NOMO-1 treated with dmso at 0.1 percent for 144 hours (cell line): Measurements from ENCODE around the gene PEX11B.
"Not testable (repeated sequence)": the region's sequence is repeated elsewhere in the genome, so short reads cannot be mapped to it uniquely, and the experiment has no call there.

Experiments used
- DNase-seq: peaks from one replicate; lab custom pipeline; 2025; ENCODE audit not compliant: unreplicated experiment; lab: John Stamatoyannopoulos, UW

Gene PEX11B

GRCh38 chr1:145953861-145954260, 35.3 kb upstream of the PEX11B start:
- DNase-seq, result no peak

DNA sequence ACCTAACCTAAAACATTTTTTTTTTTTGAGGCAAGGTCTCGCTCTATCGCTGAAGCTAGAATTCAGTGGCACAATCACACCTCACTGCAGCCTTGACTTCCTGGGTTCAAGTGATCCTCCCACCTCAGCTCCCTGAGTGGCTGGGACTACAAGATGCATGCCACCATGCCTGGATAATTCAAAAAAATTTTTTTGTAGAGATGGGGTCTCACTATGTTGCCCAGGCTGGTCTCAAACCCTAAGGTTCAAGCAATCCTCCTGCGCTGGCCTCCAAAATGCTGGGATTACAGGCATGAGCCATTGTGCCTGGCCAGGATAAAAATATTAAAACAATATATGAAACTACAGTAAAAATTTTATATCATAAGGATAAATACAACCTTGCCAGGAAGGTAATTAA, 34.4 kb upstream of the PEX11B start:
- DNase-seq, result no peak

DNA sequence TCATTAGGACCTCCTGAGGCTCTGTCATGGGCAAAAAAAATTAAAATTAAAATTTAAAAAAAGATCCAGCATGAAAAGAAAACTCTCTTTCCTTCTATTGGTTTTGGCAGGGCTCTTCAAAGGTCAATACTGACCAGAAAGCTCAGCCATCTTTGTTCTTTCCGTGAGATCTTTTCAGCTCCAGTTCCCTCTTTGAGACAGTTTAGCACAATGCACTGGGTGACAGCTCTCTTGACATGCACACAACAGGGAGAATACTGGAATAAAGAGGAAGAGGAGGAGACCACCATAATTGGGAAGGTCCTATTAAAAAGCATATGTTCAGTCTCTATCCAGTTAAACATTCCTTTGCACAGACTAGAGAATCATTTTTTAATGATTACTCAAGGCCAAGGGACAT, 33.0 kb upstream of the PEX11B start:
- DNase-seq, result no peak

DNA sequence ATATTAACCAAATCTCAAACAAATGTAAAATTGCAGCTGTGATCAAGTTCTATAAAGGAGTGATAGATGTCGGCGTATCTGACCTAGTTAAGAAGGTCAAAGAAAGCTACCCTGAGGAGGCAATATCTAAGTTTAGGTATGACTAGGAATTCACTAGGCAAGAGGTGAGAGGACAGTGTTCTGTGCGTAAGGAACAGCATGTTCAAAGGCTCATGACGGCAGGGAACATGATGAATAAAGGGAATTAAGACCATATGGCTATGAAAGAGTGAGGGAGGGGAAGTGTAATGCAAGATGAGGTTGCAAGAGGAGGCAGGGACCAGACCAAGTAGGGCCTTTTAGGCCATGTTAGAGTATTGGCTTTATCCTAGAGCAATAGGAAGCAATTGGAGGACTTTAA, 30.7 kb upstream of the PEX11B start:
- no peak for DNase-seq

DNA sequence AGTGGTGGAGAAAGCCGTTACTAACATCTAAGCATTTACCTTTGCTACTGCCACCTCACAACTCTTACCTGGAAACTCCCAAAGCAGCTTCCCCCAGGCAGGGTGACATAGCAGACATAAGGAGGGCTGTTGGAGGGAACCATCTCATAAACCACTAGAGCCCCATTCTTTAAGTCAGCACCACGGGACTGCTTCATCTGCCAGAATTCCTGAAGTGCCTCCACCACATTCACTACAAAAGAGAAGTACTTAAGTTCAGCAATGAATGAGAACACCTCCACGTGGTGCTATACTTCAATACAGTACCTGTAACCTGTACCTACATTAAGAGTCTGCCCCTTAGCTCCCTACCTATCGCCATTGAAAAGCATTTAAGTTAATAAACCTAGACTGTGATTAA, 29.0 kb upstream of the PEX11B start:
- DNase-seq, result no peak

GRCh38 chr1:145946477-145946986, 28.0 kb upstream of the PEX11B start:
- DNase-seq, result no peak

- no peak for DNase-seq
Observed at GRCh38 chr1:145944532-145944931, 26.0 kb upstream of the PEX11B start.

DNA sequence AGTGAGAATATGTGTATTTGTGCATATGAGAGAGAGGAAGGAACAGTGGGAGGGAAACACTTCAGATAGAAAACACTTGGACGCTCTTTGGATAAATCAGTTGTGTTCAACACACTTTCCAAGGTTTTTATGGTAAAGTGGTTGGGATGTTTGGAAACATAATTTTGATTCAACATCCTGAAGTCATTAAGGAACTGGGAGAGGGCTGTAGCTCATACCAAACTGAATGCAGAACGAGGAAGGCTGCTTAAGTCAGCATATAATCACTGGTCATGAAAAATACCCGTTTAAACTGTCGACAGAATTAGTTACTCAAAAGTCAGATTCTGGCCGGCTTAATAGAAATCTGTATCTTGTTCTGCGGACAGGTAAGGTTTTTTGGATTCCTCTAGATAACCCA, 24.4 kb upstream of the PEX11B start:
- no peak for DNase-seq

DNA sequence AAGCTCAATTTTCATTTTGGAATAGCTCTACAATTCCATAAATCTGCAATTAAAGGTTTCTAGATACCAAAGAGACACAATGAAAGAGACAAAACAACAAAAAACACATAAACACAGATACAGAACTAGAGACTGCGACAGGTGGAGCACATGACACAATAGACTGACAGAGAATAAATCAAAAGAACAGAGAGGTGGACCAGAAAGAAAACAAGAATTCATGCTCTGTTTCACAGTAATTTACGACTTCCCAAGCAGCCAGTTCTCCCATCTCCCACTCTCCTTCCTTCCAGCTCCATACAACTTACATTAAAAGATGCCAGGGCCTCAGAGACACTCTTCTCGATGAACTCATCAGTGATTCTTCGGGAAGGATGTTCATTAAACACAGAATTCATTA, 23.9 kb upstream of the PEX11B start:
- no peak for DNase-seq

- DNase-seq, result no peak
Observed at GRCh38 chr1:145937436-145937835, 18.9 kb upstream of the PEX11B start.

DNA sequence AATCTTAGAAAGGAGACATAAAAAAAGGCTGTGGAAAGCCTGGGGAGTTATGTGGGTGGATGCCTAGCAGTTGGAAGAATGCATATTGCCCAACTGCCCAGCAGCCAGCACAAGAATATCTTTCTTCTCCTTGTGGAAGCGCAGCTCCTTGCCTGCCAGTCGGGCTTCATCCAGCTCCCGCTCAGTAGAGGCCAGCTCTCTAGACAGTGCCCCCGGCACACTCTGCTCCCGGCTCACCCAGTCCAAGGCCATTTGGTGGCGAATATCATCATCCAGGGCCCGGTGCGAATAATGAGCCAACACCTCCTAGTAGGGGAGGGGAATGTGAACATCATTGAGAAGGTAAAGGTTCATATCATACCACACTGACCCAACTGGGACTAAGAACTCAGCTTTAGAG, 17.7 kb upstream of the PEX11B start:
- DNase-seq, result no peak

DNA sequence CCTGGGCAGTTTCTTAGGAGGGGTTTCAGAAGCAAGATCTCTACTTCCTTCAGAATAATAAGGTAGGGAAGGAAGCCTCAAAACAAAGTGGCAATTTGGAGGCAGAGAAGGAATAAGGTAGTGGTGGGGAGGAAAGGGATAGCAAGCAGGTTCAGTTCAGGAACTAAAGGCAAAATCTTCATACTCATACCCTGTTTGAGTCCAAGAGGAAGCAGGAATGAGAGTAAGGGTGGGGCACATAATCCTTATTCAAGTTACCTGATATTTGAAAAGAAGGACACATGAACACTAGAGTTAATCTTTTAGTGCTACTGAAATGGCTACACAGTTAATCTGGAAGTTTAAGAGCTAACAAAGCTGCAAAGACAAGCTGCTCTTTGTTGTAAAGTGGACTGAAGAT, 17.2 kb upstream of the PEX11B start:
- DNase-seq, result no peak

DNA sequence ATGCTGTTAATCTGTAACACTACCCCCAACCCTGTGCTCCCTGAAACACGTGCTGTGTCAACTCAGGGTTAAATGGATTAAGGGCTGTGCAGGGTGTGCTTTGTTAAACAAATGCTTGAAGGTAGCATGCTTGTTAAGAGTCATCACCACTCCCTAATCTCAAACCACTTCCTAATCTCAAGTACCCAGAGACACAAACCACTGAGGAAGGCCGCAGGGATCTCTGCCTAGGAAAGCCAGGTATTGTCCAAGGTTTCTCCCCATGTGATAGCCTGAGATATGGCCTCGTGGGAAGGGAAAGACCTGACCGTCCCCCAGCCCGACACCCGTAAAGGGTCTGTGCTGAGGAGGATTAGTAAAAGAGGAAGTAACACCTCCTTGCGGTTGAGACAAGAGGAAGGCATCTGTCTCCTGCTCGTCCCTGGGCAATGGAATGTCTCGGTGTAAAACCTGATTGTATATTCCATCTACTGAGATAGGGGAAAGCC, 14.0 kb upstream of the PEX11B start:
- DNase-seq, result peak; percentile 17

GRCh38 chr1:145927916-145928643, 9.6 kb upstream of the PEX11B start:
- DNase-seq, result no peak

DNA sequence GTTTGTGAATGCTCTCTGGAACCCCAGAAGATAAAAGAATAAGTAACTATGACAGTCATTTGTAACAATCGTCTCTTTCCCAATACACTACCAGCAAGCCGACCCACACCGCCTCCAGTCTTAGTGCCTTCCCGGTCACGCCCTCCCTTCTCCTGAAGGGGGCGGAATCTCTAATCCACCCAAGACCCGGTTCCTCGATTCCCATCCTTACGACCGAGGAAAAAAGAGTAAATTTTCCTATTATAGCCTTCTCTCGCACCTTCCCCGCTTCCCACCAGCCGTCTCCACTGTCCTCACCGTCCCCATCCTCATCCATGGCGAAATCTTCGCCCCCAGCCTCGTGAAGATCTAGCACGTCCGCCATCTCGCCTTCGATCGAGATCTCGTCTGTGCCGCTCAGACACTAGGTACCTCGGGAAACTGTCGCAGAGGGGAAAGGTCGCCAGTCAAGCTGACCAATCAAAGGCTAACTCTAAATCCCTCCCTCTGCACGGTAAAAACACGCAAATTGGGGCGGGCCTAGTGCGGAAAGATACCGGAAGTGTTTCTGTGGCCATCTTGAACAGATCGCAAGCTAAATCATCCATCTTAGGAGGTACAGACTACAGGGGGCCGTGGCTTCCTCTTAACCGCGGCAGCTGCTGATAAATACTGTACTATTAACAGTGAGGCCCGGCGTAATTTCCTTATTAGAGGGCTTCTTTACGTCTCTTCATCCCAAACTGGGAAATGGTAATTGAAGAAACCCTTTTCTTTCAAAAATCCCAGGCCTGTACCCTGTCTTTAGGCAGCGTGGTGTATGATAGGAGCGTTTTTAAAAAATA, 8.8 kb upstream of the PEX11B start, which contains the start of gene RBM8A:
TSS of gene RBM8A (minus strand) at position 422 of the 824 bp plus-strand sequence. CDS start at position 364, 58 bp downstream.
- DNase-seq, result peak; percentile 99

DNA sequence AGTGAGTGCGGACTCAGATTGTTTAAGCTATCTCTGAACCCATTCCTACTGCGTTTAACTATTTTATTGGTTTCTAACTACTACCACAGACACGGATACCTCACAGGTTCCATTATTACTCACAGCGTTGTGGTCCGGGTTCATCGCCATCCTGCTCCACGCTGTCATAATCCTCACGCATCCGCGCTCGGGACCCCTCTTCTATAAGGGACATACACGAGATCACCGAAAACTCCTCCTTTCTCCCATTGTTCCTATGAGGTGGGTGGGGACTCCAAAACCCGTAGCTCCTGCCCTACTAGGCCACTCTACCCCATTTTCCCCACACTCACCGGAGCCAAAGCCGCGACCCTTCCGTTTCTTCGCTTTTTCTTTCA, 8.2 kb upstream of the PEX11B start:
- no peak for DNase-seq

- no peak for DNase-seq
Observed at GRCh38 chr1:145922266-145922665, 3.7 kb upstream of the PEX11B start.

DNA sequence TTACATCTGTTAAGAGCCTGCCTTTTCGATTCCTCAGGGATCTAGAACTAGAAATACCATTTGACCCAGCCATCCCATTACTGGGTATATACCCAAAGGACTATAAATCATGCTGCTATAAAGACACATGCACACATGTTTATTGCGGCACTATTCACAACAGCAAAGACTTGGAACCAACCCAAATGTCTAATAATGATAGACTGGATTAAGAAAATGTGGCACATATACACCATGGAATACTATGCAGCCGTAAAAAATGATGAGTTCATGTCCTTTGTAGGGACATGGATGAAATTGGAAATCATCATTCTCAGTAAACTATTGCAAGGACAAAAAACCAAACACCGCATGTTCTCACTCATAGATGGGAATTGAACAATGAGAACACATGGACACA, 1.8 kb upstream of the PEX11B start:
- not testable (repeated sequence) for DNase-seq

- peak; percentile 25 for DNase-seq
Observed at GRCh38 chr1:145918992-145919939, 749 bp upstream of the PEX11B start.

DNA sequence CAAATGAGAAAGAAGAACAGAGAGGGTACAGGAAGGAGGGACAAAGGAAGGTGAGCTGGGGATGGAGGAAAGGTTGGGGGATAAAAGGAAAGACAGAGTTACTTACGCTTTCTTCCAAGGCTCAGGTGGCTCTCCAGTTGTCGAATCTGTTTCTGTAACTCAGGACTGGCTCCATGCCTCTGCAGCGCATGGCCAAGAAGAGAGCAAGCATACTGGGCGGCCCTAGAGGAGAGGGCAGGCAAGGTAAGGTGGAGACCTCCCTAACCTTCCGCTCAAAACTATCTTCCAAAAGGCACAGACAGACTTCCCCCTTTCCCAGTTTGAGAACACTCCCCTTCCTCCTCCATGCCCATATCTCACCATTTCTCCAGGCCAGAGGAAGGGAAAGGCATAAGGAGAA, 922 bp downstream of the PEX11B start:
- no peak for DNase-seq

GRCh38 chr1:145916745-145917144, 1.8 kb downstream of the PEX11B start:
- DNase-seq, result no peak
